Astrocyte (in vitro differentiated cells and primary cell): ENCODE data around the gene LRCH1. TPM values are rescaled to one million over a fixed set of nuclear protein-coding genes. Genes with fewer than 3 reads are reported as not detected.

Experiments
- DNase-seq: peaks from one replicate; pipeline ENCODE4 v3.0.0-alpha.2; 2010; ENCODE audit warnings: low read depth
- FAIRE-seq: peaks from 2 replicates; lab custom pipeline; 2011; peaks lifted over from hg19 to GRCh38; lab: Jason Lieb, UNC
- H2AFZ ChIP-seq: 2 replicates; pipeline ENCODE4 v1.6.0; 2012; ENCODE audit warnings: low read depth, low read length, inconsistent platforms
- H3K27ac ChIP-seq: 2 replicates; pipeline ENCODE4 v1.5.1; 2011; ENCODE audit warnings: low read depth, low read length, inconsistent platforms
- H3K27me3 ChIP-seq: 2 replicates; pipeline ENCODE4 v1.6.0; 2011; ENCODE audit warnings: low read length, inconsistent platforms; ENCODE audit not compliant: insufficient read depth
- H3K36me3 ChIP-seq: 2 replicates; pipeline ENCODE4 v1.5.1; 2011; ENCODE audit warnings: low read length, inconsistent platforms; ENCODE audit not compliant: insufficient read depth
- H3K4me1 ChIP-seq: 2 replicates; pipeline ENCODE4 v1.5.1; 2011; ENCODE audit warnings: low read length, inconsistent platforms; ENCODE audit not compliant: insufficient read depth
- H3K4me2 ChIP-seq: 2 replicates; pipeline ENCODE4 v1.6.0; 2012; ENCODE audit warnings: low read length, inconsistent platforms
- H3K4me3 ChIP-seq: 2 replicates; pipeline ENCODE4 v1.5.1; 2011; ENCODE audit warnings: low read depth, mild to moderate bottlenecking, low read length, inconsistent platforms; ENCODE audit not compliant: insufficient read depth
- H3K79me2 ChIP-seq: 2 replicates; pipeline ENCODE4 v1.6.0; 2012; ENCODE audit warnings: mild to moderate bottlenecking, low read length, inconsistent platforms; ENCODE audit not compliant: insufficient read depth
- H3K9ac ChIP-seq: 2 replicates; pipeline ENCODE4 v1.6.0; 2012; ENCODE audit warnings: mild to moderate bottlenecking, low read length, inconsistent platforms
- H3K9me3 ChIP-seq: 2 replicates; pipeline ENCODE4 v1.5.1; 2012; ENCODE audit warnings: low read depth, mild to moderate bottlenecking, low read length, inconsistent platforms; ENCODE audit not compliant: insufficient read depth
- H4K20me1 ChIP-seq: 2 replicates; pipeline ENCODE4 v1.6.0; 2012; ENCODE audit warnings: low read length, inconsistent platforms; ENCODE audit not compliant: insufficient read depth
- H3K27ac Mint-ChIP-seq: one replicate; pipeline ENCODE4 v1.8.0; 2021; ENCODE audit warnings: mild to moderate bottlenecking, mixed read lengths; ENCODE audit not compliant: unreplicated experiment
- H3K27me3 Mint-ChIP-seq: one replicate; pipeline ENCODE4 v1.8.0; 2021; ENCODE audit warnings: low read depth, mixed read lengths; ENCODE audit not compliant: unreplicated experiment
- H3K36me3 Mint-ChIP-seq: one replicate; pipeline ENCODE4 v1.8.0; 2021; ENCODE audit warnings: low read depth, mixed read lengths; ENCODE audit not compliant: unreplicated experiment
- H3K4me1 Mint-ChIP-seq: one replicate; pipeline ENCODE4 v1.8.0; 2021; ENCODE audit warnings: low read depth, mixed read lengths; ENCODE audit not compliant: unreplicated experiment
- H3K4me3 Mint-ChIP-seq: one replicate; pipeline ENCODE4 v1.8.0; 2021; ENCODE audit warnings: mild to moderate bottlenecking, moderate library complexity, mixed read lengths; ENCODE audit not compliant: unreplicated experiment
- H3K9me3 Mint-ChIP-seq: one replicate; pipeline ENCODE4 v1.8.0; 2021; ENCODE audit warnings: mild to moderate bottlenecking, mixed read lengths; ENCODE audit not compliant: unreplicated experiment
- EZH2 ChIP-seq: IDR thresholded peaks from 2 replicates; pipeline ENCODE4 v1.6.1; 2012; ENCODE audit warnings: mild to moderate bottlenecking, low read length, inconsistent platforms; ENCODE audit not compliant: insufficient read depth
- total RNA-seq: library from RNA; stranded (reverse); gene quantifications from 2 replicates; pipeline ENCODE4 v1.2.1, GENCODE V29; 2021
- TF ChIP-seq, protein P1 (sequence below): IDR thresholded peaks from 2 replicates; pipeline ENCODE4 v1.5.1; 2011; ENCODE audit warnings: low read depth, mild to moderate bottlenecking, inconsistent platforms, low read length, moderate library complexity; ENCODE audit not compliant: insufficient read depth

Gene LRCH1
- total RNA-seq, 1 donor from 2014 or later, result 17.7 TPM

DNA sequence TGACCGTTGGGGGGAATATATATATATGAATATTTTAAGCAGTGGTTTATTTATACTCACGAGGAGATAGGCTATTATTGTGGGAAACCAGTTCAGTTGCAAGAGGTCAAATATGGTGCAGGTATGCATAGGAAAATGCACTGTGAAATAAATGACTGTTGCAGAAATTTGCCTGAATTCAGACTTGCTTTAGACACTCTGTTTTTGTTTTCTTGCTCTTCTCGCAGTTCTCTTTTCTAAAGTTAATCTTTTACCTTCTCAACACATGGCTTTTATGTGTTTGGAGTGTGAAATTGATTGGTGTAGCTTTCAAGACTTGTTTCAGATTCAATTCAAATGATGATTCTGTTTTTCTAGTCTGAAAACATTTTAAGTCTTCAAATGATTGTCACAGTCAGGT lies 109.7 kb downstream of the LRCH1 start:
- H3K4me1 ChIP-seq, result no peaks in the 10 kb centered on the region

DNA sequence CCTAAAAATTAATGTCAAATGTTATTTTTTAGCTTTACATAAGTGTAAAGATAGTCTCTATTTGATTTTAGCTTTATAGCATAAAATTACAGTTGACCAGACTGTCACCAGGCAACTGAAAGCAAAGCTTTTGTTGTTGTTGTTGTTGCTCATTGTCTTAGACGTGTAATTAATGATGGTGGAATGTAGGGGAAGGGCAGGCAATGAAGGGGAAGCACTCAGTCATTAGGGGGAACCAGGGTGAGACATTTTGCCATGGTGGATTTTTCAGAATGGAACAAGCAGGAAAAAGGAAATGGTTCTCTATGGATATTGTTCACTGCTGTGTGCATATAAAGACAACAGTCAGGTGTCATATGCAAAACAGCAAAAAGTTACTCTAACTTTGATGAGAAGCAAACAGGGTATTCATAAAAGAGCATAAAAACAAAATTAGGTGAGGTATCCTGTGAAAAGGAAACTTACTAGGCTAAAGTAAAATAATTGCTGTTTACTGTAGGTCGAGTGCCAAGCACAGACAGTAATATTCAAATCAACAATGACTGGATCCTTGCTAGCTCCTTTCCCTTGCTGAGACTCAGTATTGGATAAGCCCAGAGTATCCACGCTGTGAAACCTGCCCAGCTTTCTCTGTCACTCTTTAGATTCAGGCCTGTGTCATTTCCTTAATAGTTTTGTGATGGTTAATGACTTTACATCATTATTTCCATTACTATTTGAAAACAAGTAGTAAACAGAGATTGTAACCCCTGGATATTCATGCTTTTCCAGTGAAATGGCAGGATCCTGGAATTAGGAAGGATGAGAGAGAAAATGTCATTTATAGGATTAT lies 110.5 kb downstream of the LRCH1 start:
- Mint-ChIP-seq H3K4me3 (no peak overlapping the region), H3K9me3 (no peaks in the 10 kb centered on the region), H3K4me1 (peaks cover 41% of the 10 kb centered on the region), H3K27ac (no peak overlapping the region), H3K27me3 (no peaks in the 10 kb centered on the region), H3K36me3 (peaks cover 2% of the 10 kb centered on the region)
- FAIRE-seq, result no peak
- Histone ChIP-seq H2AFZ (no peak overlapping the region), H3K9ac (no peak overlapping the region), H3K4me2 (no peak overlapping the region), H4K20me1 (peaks cover 16% of the 10 kb centered on the region), H3K4me1 (peaks cover 5% of the 10 kb centered on the region), H3K27ac (no peak overlapping the region), H3K9me3 (no peaks in the 10 kb centered on the region), H3K4me3 (no peak overlapping the region), H3K79me2 (peaks cover 25% of the 10 kb centered on the region), H3K36me3 (no peaks in the 10 kb centered on the region), H3K27me3 (no peaks in the 10 kb centered on the region)
- no peak for DNase-seq
- TF ChIP-seq, protein P1, sequence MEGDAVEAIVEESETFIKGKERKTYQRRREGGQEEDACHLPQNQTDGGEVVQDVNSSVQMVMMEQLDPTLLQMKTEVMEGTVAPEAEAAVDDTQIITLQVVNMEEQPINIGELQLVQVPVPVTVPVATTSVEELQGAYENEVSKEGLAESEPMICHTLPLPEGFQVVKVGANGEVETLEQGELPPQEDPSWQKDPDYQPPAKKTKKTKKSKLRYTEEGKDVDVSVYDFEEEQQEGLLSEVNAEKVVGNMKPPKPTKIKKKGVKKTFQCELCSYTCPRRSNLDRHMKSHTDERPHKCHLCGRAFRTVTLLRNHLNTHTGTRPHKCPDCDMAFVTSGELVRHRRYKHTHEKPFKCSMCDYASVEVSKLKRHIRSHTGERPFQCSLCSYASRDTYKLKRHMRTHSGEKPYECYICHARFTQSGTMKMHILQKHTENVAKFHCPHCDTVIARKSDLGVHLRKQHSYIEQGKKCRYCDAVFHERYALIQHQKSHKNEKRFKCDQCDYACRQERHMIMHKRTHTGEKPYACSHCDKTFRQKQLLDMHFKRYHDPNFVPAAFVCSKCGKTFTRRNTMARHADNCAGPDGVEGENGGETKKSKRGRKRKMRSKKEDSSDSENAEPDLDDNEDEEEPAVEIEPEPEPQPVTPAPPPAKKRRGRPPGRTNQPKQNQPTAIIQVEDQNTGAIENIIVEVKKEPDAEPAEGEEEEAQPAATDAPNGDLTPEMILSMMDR, result no peak
- TF ChIP-seq EZH2, result no peak

More for the DNA sequence above, 109.7 kb downstream of the LRCH1 start:
- FAIRE-seq (no peak), DNase-seq (no peak)
- Histone ChIP-seq H3K79me2 (peaks cover 27% of the 10 kb centered on the region), H3K36me3 (no peaks in the 10 kb centered on the region), H4K20me1 (peaks cover 16% of the 10 kb centered on the region), H3K27ac (no peak overlapping the region), H3K27me3 (no peaks in the 10 kb centered on the region), H3K4me2 (no peak overlapping the region), H3K4me3 (no peak overlapping the region), H2AFZ (no peak overlapping the region), H3K9me3 (no peaks in the 10 kb centered on the region), H3K9ac (no peak overlapping the region)
- Mint-ChIP-seq H3K27me3 (no peaks in the 10 kb centered on the region), H3K9me3 (no peaks in the 10 kb centered on the region), H3K4me3 (no peak overlapping the region), H3K27ac (no peak overlapping the region), H3K4me1 (peaks cover 34% of the 10 kb centered on the region), H3K36me3 (peaks cover 2% of the 10 kb centered on the region)
- TF ChIP-seq, protein P1, result no peak
- TF ChIP-seq EZH2, result no peak

DNA sequence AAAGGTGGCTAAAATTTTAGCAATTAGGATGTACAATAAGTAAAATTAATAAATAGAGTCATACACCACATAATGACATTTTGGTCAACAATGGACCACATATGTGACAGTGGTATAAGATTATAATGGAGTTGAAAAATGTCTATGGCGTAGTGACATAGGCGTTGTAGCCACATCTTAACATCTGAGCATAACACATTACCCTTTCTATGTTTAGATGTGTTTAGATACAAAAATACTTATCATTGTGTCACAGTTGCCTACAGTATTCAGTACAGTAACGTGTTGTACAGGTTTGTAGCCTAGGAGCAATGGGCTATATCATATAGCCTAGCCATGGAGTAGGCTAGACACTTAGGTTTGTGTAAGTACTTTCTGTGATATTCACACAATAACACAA lies 111.2 kb downstream of the LRCH1 start:
- Histone ChIP-seq H3K36me3 (no peaks in the 10 kb centered on the region), H3K79me2 (peaks cover 25% of the 10 kb centered on the region), H3K9ac (no peak overlapping the region), H3K9me3 (no peaks in the 10 kb centered on the region), H3K4me3 (no peak overlapping the region), H3K4me2 (no peak overlapping the region), H3K27ac (no peak overlapping the region), H3K4me1 (peaks cover 6% of the 10 kb centered on the region), H3K27me3 (no peaks in the 10 kb centered on the region), H2AFZ (no peak overlapping the region), H4K20me1 (peaks cover 20% of the 10 kb centered on the region)
- H3K4me1 Mint-ChIP-seq, result peaks cover 46% of the 10 kb centered on the region
- H3K36me3 Mint-ChIP-seq, result peaks cover 2% of the 10 kb centered on the region
- H3K27ac Mint-ChIP-seq, result no peak overlapping the region
- TF ChIP-seq, protein P1, result no peak
- TF ChIP-seq EZH2, result no peak
- H3K4me3 Mint-ChIP-seq, result no peak overlapping the region
- FAIRE-seq (no peak), DNase-seq (no peak)
- H3K9me3 Mint-ChIP-seq, result no peaks in the 10 kb centered on the region
- H3K27me3 Mint-ChIP-seq, result no peaks in the 10 kb centered on the region
